ENCODE results near the gene DYNC2I2. TPM values are rescaled to one million over a fixed set of nuclear protein-coding genes. Genes with fewer than 3 reads are reported as not detected.

The DYNC2I2 gene
- total RNA-seq, 4 donors from 2014 or later = 41.4 to 160 (median 94.9) TPM

GRCh38 chr9:128632486-128632885, 24.2 kb downstream of the DYNC2I2 start:
- no peaks in the 10 kb centered on the region for H3K9me3 ChIP-seq
- in situ Hi-C loops (cut with MboI; ENCODE audit: low pct_ligation_motif_present in 1 of 4, low pct_unique_long_range_greater_than_20kb in 1 of 4, low sequenced_read_pairs in 3 of 4) (no loop called here), intact Hi-C loops (cut with DNase I; ENCODE audit: low total_unique reads) (no loop called here)
- H3K27ac ChIP-seq = no peak overlapping the region
- peaks cover 15 to 23% (median 18%) of the 10 kb centered on the region in 4 donors for H3K4me1 ChIP-seq
- H3K27me3 ChIP-seq = no peaks in the 10 kb centered on the region
- no peak overlapping the region for H3K4me3 ChIP-seq
- H3K36me3 ChIP-seq = peaks cover 0 to 32% (median 21%) of the 10 kb centered on the region in 4 donors
- 92 to 95% methylated on average over 4 to 14 of the region's 14 CpGs for WGBS, 2 donors (ENCODE audit: low coverage in 1 of 2)
- TF ChIP-seq EP300 (IDR thresholded peaks at IDR 0.05; ENCODE audit: low read depth) (no peak), CTCF (IDR thresholded peaks at IDR 0.05) (no peak), POLR2A (IDR thresholded peaks at IDR 0.05) (no peak), POLR2AphosphoS5 (IDR thresholded peaks at IDR 0.05) (no peak)
- DNase-seq = no peak

- Histone ChIP-seq H3K36me3 (peaks cover 0 to 36% (median 23%) of the 10 kb centered on the region in 4 donors), H3K4me3 (no peak overlapping the region), H3K27me3 (no peaks in the 10 kb centered on the region), H3K9me3 (no peaks in the 10 kb centered on the region), H3K27ac (no peak overlapping the region), H3K4me1 (peaks cover 15 to 23% (median 18%) of the 10 kb centered on the region in 4 donors)
- no peak for TF ChIP-seq CTCF (IDR thresholded peaks at IDR 0.05)
- intact Hi-C loops (cut with DNase I; ENCODE audit: low total_unique reads) = no loop called here
- in situ Hi-C loops (cut with MboI; ENCODE audit: low pct_ligation_motif_present in 1 of 4, low pct_unique_long_range_greater_than_20kb in 1 of 4, low sequenced_read_pairs in 3 of 4) = no loop called here
- no peak for DNase-seq
- 89% methylated on average over 7 of the region's 10 CpGs; no CpG with 5 or more reads in 1 of the 2 donors for WGBS, 2 donors (ENCODE audit: low coverage in 1 of 2)
Measured at GRCh38 chr9:128632066-128632465, 24.6 kb downstream of the DYNC2I2 start.

GRCh38 chr9:128631636-128632035, 25.0 kb downstream of the DYNC2I2 start:
- peaks cover 0 to 41% (median 25%) of the 10 kb centered on the region in 4 donors for H3K36me3 ChIP-seq
- intact Hi-C loops (cut with DNase I; ENCODE audit: low total_unique reads) = no loop called here
- 97% methylated on average over 9 of the region's 9 CpGs; no CpG with 5 or more reads in 1 of the 2 donors for WGBS, 2 donors (ENCODE audit: low coverage in 1 of 2)

GRCh38 chr9:128629852-128630545, 26.6 kb downstream of the DYNC2I2 start:
- Histone ChIP-seq H3K9me3 (no peaks in the 10 kb centered on the region), H3K4me1 (peaks cover 4 to 17% (median 11%) of the 10 kb centered on the region in 4 donors), H3K27me3 (no peaks in the 10 kb centered on the region), H3K4me3 (no peak overlapping the region), H3K27ac (no peak overlapping the region), H3K36me3 (peaks cover 0 to 54% (median 32%) of the 10 kb centered on the region in 4 donors)
- WGBS, 2 donors (ENCODE audit: low coverage in 1 of 2) = 67 to 79% methylated on average over 1 to 9 of the region's 9 CpGs
- intact Hi-C loops (cut with DNase I; ENCODE audit: low total_unique reads) (no loop called here), in situ Hi-C loops (cut with MboI; ENCODE audit: low pct_ligation_motif_present in 1 of 4, low pct_unique_long_range_greater_than_20kb in 1 of 4, low sequenced_read_pairs in 3 of 4) (no loop called here)
- no peak for TF ChIP-seq CTCF (IDR thresholded peaks at IDR 0.05)
- no peak for DNase-seq

More at GRCh38 chr9:128631636-128632035, 25.0 kb downstream of the DYNC2I2 start:
- in situ Hi-C loops (cut with MboI; ENCODE audit: low pct_ligation_motif_present in 1 of 4, low pct_unique_long_range_greater_than_20kb in 1 of 4, low sequenced_read_pairs in 3 of 4) = no loop called here
- H3K27me3 ChIP-seq = no peaks in the 10 kb centered on the region
- H3K27ac ChIP-seq = no peak overlapping the region
- no peak for DNase-seq
- TF ChIP-seq POLR2AphosphoS5 (IDR thresholded peaks at IDR 0.05) (no peak), EP300 (IDR thresholded peaks at IDR 0.05; ENCODE audit: low read depth) (no peak), CTCF (IDR thresholded peaks at IDR 0.05) (no peak), POLR2A (IDR thresholded peaks at IDR 0.05) (no peak)
- no peaks in the 10 kb centered on the region for H3K9me3 ChIP-seq
- H3K4me3 ChIP-seq = no peak overlapping the region
- peaks cover 15 to 23% (median 18%) of the 10 kb centered on the region in 4 donors for H3K4me1 ChIP-seq
